Lower lobe of right lung (tissue), 2 donors: ENCODE results near the gene AGBL1. TPM values are rescaled to one million over a fixed set of nuclear protein-coding genes. Genes with fewer than 3 reads are reported as not detected.

Experiments used
- ATAC-seq, 2 donors: fragments of 200-7000 bp; cut with Tn5 transposase; one replicate each; pipeline ENCODE4 v1.9.1; 2020 to 2022; ENCODE audit warnings: mild to moderate bottlenecking in 2 of 2, moderate library complexity in 2 of 2
- DNase-seq: peaks from one replicate; pipeline ENCODE4 v3.0.0-alpha.2; 2020
- H3K27ac ChIP-seq: fragments of 200-600 bp; one replicate; pipeline ENCODE4 v1.8.0; 2022
- H3K27me3 ChIP-seq: fragments of 200-600 bp; one replicate; pipeline ENCODE4 v1.8.0; 2022; ENCODE audit warnings: low read depth
- H3K36me3 ChIP-seq: fragments of 200-600 bp; one replicate; pipeline ENCODE4 v1.8.0; 2022; ENCODE audit warnings: mild to moderate bottlenecking
- H3K4me1 ChIP-seq: fragments of 200-600 bp; one replicate; pipeline ENCODE4 v1.8.0; 2022
- H3K4me3 ChIP-seq: fragments of 200-600 bp; one replicate; pipeline ENCODE4 v1.8.0; 2022; ENCODE audit warnings: mild to moderate bottlenecking
- H3K9me3 ChIP-seq: fragments of 200-600 bp; one replicate; pipeline ENCODE4 v1.8.0; 2022
- intact Hi-C: fragments of 100-400 bp; cut with DNase I; formaldehyde crosslinking; loops from one replicate; pipeline ENCODE4 v1.11.0; 2022
- total RNA-seq: library from RNA; stranded (reverse); fragmentation: NEBNext Ultra II Directional; extraction: Animal tissue kit (Norgen Biotek cat#: 25700); gene quantifications from one replicate; pipeline ENCODE4 v1.2.1, GENCODE V29; 2021
- TF ChIP-seq, protein P1 (sequence below): fragments of 200-600 bp; IDR thresholded peaks from one replicate; pipeline ENCODE4 v1.8.0; 2022; ENCODE audit warnings: antibody characterized with exemption, mild to moderate bottlenecking
- donor health status: DM: no; HTN: yes; CAD: no; lungs with severe emphysema.

Gene AGBL1
- total RNA-seq, 1 donor from 2014 or later = 12.0 TPM

DNA sequence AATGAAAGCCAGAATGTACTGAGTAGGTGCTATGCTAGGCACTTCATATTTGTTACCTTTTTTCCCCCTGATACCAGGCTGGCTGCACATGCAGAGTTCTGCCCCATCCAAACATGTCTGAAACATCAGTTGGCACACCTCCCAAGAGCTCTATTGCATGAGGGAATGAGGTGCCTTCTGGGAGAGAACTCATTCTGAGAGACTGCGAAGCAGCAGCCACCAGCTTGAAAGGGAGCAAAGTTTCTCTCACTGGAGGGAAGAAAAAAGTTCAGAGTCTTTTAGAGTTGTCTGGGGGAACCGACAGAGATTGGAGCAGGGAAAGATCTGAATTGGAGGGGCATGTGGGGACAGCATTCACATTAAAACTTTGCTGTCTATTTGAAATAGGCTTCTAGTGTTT lies 84.1 kb downstream of the AGBL1 start:
- intact Hi-C loops = no loop called here
- DNase-seq (no peak), ATAC-seq (no peak)
- TF ChIP-seq, protein P1, sequence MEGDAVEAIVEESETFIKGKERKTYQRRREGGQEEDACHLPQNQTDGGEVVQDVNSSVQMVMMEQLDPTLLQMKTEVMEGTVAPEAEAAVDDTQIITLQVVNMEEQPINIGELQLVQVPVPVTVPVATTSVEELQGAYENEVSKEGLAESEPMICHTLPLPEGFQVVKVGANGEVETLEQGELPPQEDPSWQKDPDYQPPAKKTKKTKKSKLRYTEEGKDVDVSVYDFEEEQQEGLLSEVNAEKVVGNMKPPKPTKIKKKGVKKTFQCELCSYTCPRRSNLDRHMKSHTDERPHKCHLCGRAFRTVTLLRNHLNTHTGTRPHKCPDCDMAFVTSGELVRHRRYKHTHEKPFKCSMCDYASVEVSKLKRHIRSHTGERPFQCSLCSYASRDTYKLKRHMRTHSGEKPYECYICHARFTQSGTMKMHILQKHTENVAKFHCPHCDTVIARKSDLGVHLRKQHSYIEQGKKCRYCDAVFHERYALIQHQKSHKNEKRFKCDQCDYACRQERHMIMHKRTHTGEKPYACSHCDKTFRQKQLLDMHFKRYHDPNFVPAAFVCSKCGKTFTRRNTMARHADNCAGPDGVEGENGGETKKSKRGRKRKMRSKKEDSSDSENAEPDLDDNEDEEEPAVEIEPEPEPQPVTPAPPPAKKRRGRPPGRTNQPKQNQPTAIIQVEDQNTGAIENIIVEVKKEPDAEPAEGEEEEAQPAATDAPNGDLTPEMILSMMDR = no peak
- Histone ChIP-seq H3K4me3 (no peak overlapping the region), H3K36me3 (no peaks in the 10 kb centered on the region), H3K9me3 (no peaks in the 10 kb centered on the region), H3K4me1 (no peaks in the 10 kb centered on the region), H3K27ac (no peak overlapping the region), H3K27me3 (no peaks in the 10 kb centered on the region)

DNA sequence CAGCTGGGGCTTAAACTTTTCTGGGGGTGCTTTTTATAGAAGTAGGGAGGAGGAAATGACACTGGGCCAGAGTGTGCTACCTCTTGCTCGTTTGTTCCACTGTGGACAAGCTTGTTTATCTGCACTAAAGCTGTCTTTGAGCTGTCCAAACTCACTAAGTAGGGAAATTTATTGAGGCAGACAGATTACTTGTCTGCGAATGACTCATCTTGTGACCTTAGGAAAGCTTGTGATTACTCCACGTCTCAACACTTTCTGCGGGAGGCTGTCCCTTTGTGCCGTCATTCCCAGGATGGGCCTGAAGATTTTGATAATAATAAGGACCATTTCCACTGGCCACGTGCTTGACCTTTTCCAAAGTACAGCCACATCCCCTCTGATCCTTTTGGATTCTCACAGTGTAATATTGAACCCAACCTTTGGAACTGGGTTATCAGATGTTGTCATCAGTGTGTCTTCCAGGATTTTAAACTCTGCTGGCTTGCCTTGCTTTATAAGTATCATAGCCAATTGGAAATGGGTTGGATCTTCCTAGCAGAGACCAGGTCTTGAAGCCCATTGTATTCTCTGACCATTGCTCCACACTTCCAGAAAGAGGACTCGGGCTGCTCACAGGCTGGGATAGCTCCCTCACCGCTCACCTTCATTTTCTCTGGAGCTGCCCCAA lies 84.7 kb downstream of the AGBL1 start:
- TF ChIP-seq, protein P1 = no peak
- ATAC-seq (no peak), DNase-seq (no peak)
- no peaks in the 10 kb centered on the region for H3K36me3 ChIP-seq
- no peaks in the 10 kb centered on the region for H3K27me3 ChIP-seq
- no peak overlapping the region for H3K4me3 ChIP-seq
- no peaks in the 10 kb centered on the region for H3K9me3 ChIP-seq
- no peaks in the 10 kb centered on the region for H3K4me1 ChIP-seq
- no peak overlapping the region for H3K27ac ChIP-seq
- intact Hi-C loops = no loop called here

DNA sequence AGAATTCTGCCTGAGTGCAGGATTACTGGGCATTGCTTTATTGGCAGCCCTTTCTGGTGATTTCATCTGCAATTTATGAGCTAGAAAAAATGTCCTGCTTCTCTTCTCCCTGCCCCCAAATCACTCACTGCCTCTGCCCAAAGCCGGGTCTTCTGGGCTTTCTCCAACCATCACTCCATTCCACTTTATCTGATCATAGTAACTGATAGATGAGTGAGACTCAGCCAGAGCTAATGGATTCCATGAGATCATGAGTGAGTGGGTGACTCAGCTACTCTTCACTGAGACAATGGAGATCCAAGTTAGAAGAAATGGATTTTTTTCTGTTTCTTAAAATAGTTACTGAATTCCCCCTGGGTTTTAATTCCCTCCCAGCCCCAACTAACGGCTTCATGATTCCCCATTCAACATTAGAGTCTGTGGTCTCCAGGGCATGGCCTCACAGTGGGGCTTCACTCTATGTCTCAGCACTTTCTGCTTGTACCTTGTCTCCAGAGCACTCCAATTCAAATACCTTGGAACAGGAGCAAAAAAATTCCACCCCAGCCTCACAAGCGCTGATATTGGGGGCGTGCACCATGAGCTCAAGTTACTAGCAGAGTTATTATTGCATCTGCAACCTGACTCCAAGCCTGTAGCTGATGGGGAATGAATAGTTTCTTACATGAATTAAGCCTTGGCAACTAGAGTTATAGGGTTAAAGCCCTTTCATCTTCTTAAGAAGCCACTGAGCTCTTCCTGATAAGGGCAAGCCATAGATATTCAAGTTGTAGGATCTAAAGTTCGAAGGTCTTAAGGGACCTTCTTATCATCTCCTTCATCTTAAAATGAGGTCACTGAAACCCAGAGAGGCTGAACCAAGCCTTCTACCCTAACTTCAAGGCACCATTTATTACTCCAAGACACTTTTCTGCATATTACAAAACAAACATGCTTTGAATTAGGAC lies 85.9 kb downstream of the AGBL1 start:
- TF ChIP-seq, protein P1 = no peak
- H3K4me1 ChIP-seq = no peaks in the 10 kb centered on the region
- no peaks in the 10 kb centered on the region for H3K27me3 ChIP-seq
- no peaks in the 10 kb centered on the region for H3K36me3 ChIP-seq
- H3K27ac ChIP-seq = no peak overlapping the region
- intact Hi-C loops = no loop called here
- no peak overlapping the region for H3K4me3 ChIP-seq
- no peaks in the 10 kb centered on the region for H3K9me3 ChIP-seq
- DNase-seq (no peak), ATAC-seq (no peak)

DNA sequence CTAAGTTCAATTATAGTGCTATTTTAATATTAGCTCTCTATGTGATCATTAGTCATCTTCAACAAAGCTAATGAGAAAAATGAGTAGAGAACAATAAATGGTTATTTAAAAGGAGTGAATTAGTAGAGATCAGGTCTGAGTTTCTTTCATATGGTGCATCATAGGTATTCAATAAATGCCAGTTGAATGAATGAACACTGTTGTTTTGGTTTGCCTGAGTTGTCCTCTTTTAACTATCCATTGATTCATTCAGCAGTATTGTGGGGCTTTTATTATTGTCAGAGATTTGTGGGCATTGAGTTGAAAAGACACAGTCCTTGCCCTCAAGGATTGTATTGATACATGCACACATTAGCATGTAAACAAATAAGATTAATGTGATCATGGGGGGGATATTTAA lies 88.2 kb downstream of the AGBL1 start:
- intact Hi-C loops = no loop called here
- Histone ChIP-seq H3K36me3 (no peaks in the 10 kb centered on the region), H3K27me3 (no peaks in the 10 kb centered on the region), H3K4me3 (no peak overlapping the region), H3K9me3 (no peaks in the 10 kb centered on the region), H3K27ac (no peak overlapping the region), H3K4me1 (no peaks in the 10 kb centered on the region)
- ATAC-seq (no peak), DNase-seq (no peak)
- TF ChIP-seq, protein P1 = no peak

DNA sequence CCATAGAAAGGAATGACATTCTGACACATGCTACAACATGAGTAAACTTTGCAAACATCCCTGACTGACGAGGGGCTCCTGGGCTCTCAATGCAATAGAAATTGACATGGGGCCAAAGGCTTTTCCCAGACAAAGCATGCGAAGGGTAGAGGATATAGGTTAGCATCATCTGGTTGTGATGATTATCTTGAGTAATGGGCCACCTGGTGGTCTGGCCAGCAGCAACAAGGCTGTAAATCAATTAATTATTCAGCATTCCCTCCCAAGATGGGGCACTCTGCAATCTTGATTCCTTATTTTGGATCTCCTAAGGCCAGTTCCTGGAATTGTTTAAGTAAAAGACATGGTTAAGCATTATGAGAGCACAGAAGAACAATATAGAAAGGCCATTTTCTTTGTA lies 99.2 kb downstream of the AGBL1 start:
- H3K9me3 ChIP-seq = no peaks in the 10 kb centered on the region
- H3K36me3 ChIP-seq = no peaks in the 10 kb centered on the region
- no peaks in the 10 kb centered on the region for H3K27me3 ChIP-seq
- ATAC-seq = no peak
- TF ChIP-seq, protein P1 = no peak
- no peak for DNase-seq
- H3K4me1 ChIP-seq = no peaks in the 10 kb centered on the region
- intact Hi-C loops = no loop called here
- no peak overlapping the region for H3K27ac ChIP-seq
- no peak overlapping the region for H3K4me3 ChIP-seq
